GM18517 (cell line): ENCODE results near the gene SLC39A7.

Source experiments
- ATAC-seq: cut with Tn5 transposase; IDR thresholded peaks from one replicate; pipeline ENCODE4 v1.9.1; 2021; ENCODE audit warnings: mild to moderate bottlenecking, moderate library complexity; ENCODE audit not compliant: unreplicated experiment

Gene SLC39A7

GRCh38 chr6:33204415-33205190 lies 3.9 kb downstream of the SLC39A7 start, which contains the start of gene HSD17B8:
Gene HSD17B8, plus strand, starts transcription at chr6:33204655. Its CDS starts 14 bp downstream, at chr6:33204669.
- ATAC-seq, result peak; percentile 41

- ATAC-seq, result no peak
Measured at GRCh38 chr6:33205191-33206026, 4.7 kb downstream of the SLC39A7 start.

- no peak for ATAC-seq
Measured at GRCh38 chr6:33206027-33206863, 5.6 kb downstream of the SLC39A7 start.

- ATAC-seq, result no peak
Measured at GRCh38 chr6:33206864-33207551, 6.3 kb downstream of the SLC39A7 start.

GRCh38 chr6:33207552-33208090 lies 7.0 kb downstream of the SLC39A7 start:
- no peak for ATAC-seq

- ATAC-seq, result no peak
Measured at GRCh38 chr6:33208091-33208967, 7.7 kb downstream of the SLC39A7 start, which contains the start of gene RING1. Gene RING1, plus strand, starts transcription at chr6:33208500. Its CDS starts 323 bp downstream, at chr6:33208823.

- no peak for ATAC-seq
Measured at GRCh38 chr6:33209856-33210255, 9.2 kb downstream of the SLC39A7 start.

- ATAC-seq, result no peak
Measured at GRCh38 chr6:33211136-33211535, 10.5 kb downstream of the SLC39A7 start.

GRCh38 chr6:33211666-33212422 lies 11.2 kb downstream of the SLC39A7 start:
- ATAC-seq, result no peak

GRCh38 chr6:33212857-33213165 lies 12.1 kb downstream of the SLC39A7 start:
- ATAC-seq, result no peak

- ATAC-seq, result no peak
Measured at GRCh38 chr6:33213166-33213988, 12.7 kb downstream of the SLC39A7 start.

- ATAC-seq, result no peak
Measured at GRCh38 chr6:33213989-33214335, 13.3 kb downstream of the SLC39A7 start.

- ATAC-seq, result no peak
Measured at GRCh38 chr6:33215271-33216116, 14.8 kb downstream of the SLC39A7 start.

GRCh38 chr6:33216117-33216649 lies 15.5 kb downstream of the SLC39A7 start:
- ATAC-seq, result no peak

GRCh38 chr6:33217246-33217645 lies 16.6 kb downstream of the SLC39A7 start:
- ATAC-seq, result no peak

GRCh38 chr6:33217681-33218080 lies 17.0 kb downstream of the SLC39A7 start:
- no peak for ATAC-seq
